PC-3 (cell line): ENCODE measurements around the gene SIL1. TPM values are rescaled to one million over a fixed set of nuclear protein-coding genes. Genes with fewer than 3 reads are reported as not detected.

Source experiments
- ATAC-seq: fragments of 200-7000 bp; cut with Tn5 transposase; 2 replicates; pipeline ENCODE4 v1.9.1; 2020; ENCODE audit warnings: mild to moderate bottlenecking, moderate library complexity
- BruUV-seq: library from RNA; stranded (reverse); fragments of 400-500 nt; replicated peaks from 2 replicates; lab custom pipeline; 2021; lab: Mats Ljungman, UMichigan
- CTCF ChIA-PET: fragments of 300-600 bp; sonication (Branson Sonifier 250); formaldehyde crosslinking; loops from one replicate; lab custom pipeline; 2022; ENCODE audit warnings: antibody characterized with exemption; lab: Charles Lee
- POLR2A ChIA-PET: fragments of 300-600 bp; sonication (Branson Sonifier 250); formaldehyde crosslinking; loops from one replicate; lab custom pipeline; 2022; ENCODE audit warnings: antibody characterized with exemption; ENCODE audit not compliant: unreplicated experiment; lab: Charles Lee
- DNase-seq: peaks from one replicate; pipeline ENCODE4 v3.0.0-alpha.2; 2015
- H2AFZ ChIP-seq: fragments of 300-600 bp; sonication (generic); 2 replicates; pipeline ENCODE4 v1.6.0; 2016; ENCODE audit warnings: antibody characterized with exemption, low read length
- H3F3A ChIP-seq: fragments of 300-600 bp; sonication (generic); one replicate; pipeline ENCODE4 v1.6.0; 2017; ENCODE audit warnings: antibody characterized with exemption, low read length, control low read depth, mild to moderate bottlenecking; ENCODE audit not compliant: unreplicated experiment
- H3K27ac ChIP-seq: fragments of 300-600 bp; sonication (generic); 2 replicates; pipeline ENCODE4 v1.5.1; 2016; ENCODE audit warnings: mild to moderate bottlenecking, low read length
- H3K27me3 ChIP-seq: fragments of 300-600 bp; sonication (generic); 2 replicates; pipeline ENCODE4 v1.6.1; 2016; ENCODE audit warnings: low read length, mixed read lengths
- H3K36me3 ChIP-seq: fragments of 300-600 bp; sonication (generic); 2 replicates; pipeline ENCODE4 v1.6.1; 2016; ENCODE audit warnings: low read depth, mixed run types, low read length, mixed read lengths
- H3K4me1 ChIP-seq: fragments of 300-600 bp; sonication (generic); 2 replicates; pipeline ENCODE4 v1.5.1; 2016; ENCODE audit warnings: low read length; ENCODE audit not compliant: insufficient read depth
- H3K4me2 ChIP-seq: fragments of 300-600 bp; sonication (generic); 2 replicates; pipeline ENCODE4 v1.6.0; 2016; ENCODE audit warnings: low read length
- H3K4me3 ChIP-seq: fragments of 300-600 bp; sonication (generic); 2 replicates; pipeline ENCODE4 v1.5.1; 2016; ENCODE audit warnings: mild to moderate bottlenecking, low read length, mixed read lengths
- H3K79me2 ChIP-seq: fragments of 300-600 bp; sonication (generic); 2 replicates; pipeline ENCODE4 v1.6.1; 2017; ENCODE audit warnings: low read length, mixed read lengths
- H3K9ac ChIP-seq: fragments of 300-600 bp; sonication (generic); 2 replicates; pipeline ENCODE4 v1.6.0; 2016; ENCODE audit warnings: mild to moderate bottlenecking, low read length
- H3K9me2 ChIP-seq: fragments of 300-600 bp; sonication (generic); replicated peaks from 2 replicates; pipeline ENCODE4 v1.6.1; 2016; ENCODE audit warnings: mixed run types, low read length, mixed read lengths
- H3K9me3 ChIP-seq: fragments of 300-600 bp; sonication (generic); 2 replicates; pipeline ENCODE4 v1.6.1; 2016; ENCODE audit warnings: low read length, mixed read lengths
- H4K20me1 ChIP-seq: fragments of 300-600 bp; sonication (generic); 2 replicates; pipeline ENCODE4 v1.6.1; 2016; ENCODE audit warnings: low read length, mixed read lengths
- EZH2 ChIP-seq: fragments of 300-600 bp; sonication (generic); IDR thresholded peaks from one replicate; pipeline ENCODE4 v1.6.1; 2017; ENCODE audit warnings: antibody characterized with exemption, mild to moderate bottlenecking, low read length; ENCODE audit not compliant: unreplicated experiment
- EZH2phosphoT487 ChIP-seq: fragments of 300-600 bp; sonication (generic); IDR thresholded peaks from 2 replicates; pipeline ENCODE4 v1.6.1; 2018; ENCODE audit warnings: mild to moderate bottlenecking, antibody characterized with exemption, low read length, borderline replicate concordance
- intact Hi-C: fragments of 100-400 bp; cut with micrococcal nuclease; formaldehyde crosslinking; loops from 2 replicates; pipeline ENCODE4 v1.9.0; 2023
- total RNA-seq: library from RNA; depleted of rRNA; stranded (reverse); fragments of >200 nt; gene quantifications from 2 replicates; pipeline ENCODE4 v1.2.3, GENCODE V29; 2014
- TF ChIP-seq, protein P1 (sequence below): fragments of 300-600 bp; sonication (generic); conservative IDR thresholded peaks from 2 replicates; pipeline ENCODE4 v1.5.1; 2017; ENCODE audit warnings: antibody characterized with exemption, low read depth, mild to moderate bottlenecking, low read length

Gene SIL1
- total RNA-seq, 1 experiment from 2014 or later = 7.9 TPM

DNA sequence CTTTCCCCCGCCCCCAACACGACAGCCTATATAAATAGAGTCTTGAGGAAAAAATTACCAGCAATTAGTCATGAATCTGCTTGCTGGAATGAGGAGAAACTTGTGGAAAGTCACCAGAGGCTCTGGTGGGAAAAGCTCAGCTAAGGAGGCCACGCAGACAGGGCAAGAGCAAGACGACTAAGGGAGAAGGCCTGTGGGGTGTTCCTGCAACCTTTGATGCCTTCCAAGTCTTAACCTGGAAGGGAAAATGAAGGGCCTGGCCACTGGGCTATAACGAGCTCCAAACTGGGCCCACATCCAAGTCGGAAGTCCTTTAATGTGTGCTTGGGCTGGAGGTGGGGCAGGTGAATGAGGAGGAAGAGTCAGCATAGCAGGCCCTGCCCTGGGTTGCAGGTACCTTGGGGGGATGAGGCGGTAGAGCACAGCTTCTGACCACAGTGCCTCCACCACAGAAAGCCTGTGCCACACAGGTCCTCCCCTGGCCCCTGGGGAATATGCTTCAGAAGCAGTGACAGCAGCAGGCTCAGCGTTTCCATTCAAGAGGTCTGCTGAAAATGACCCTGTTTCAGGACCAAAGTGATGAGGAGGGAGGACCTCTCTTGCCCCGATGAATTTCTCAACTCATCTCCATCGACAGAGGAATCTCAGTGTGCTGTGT is 230.2 kb downstream of the SIL1 start:
- ATAC-seq (no peak), DNase-seq (no peak)
- Histone ChIP-seq H3F3A (no peaks in the 10 kb centered on the region), H3K27ac (no peak overlapping the region), H2AFZ (no peak overlapping the region), H3K9me3 (no peaks in the 10 kb centered on the region), H3K79me2 (no peaks in the 10 kb centered on the region), H3K4me3 (no peak overlapping the region), H4K20me1 (no peaks in the 10 kb centered on the region), H3K9me2 (no peaks in the 10 kb centered on the region), H3K4me2 (no peak overlapping the region), H3K27me3 (no peaks in the 10 kb centered on the region), H3K36me3 (no peaks in the 10 kb centered on the region), H3K9ac (no peak overlapping the region), H3K4me1 (no peaks in the 10 kb centered on the region)
- no TSS peak for BruUV-seq
- ChIA-PET POLR2A (no interaction called here), CTCF (no interaction called here)
- no peak for TF ChIP-seq EZH2phosphoT487
- intact Hi-C loops = no loop called here

GRCh38 chr5:138966236-138966985 is 231.8 kb downstream of the SIL1 start:
- no peaks in the 10 kb centered on the region for H3K36me3 ChIP-seq
- no peaks in the 10 kb centered on the region for H3K9me2 ChIP-seq
- intact Hi-C loops = no loop called here
- DNase-seq (no peak), ATAC-seq (no peak)
- ChIA-PET CTCF (no interaction called here), POLR2A (no interaction called here)
- H2AFZ ChIP-seq = no peak overlapping the region
- no peak overlapping the region for H3K4me2 ChIP-seq
- TF ChIP-seq EZH2 (no peak), EZH2phosphoT487 (no peak)
- TF ChIP-seq, protein P1, sequence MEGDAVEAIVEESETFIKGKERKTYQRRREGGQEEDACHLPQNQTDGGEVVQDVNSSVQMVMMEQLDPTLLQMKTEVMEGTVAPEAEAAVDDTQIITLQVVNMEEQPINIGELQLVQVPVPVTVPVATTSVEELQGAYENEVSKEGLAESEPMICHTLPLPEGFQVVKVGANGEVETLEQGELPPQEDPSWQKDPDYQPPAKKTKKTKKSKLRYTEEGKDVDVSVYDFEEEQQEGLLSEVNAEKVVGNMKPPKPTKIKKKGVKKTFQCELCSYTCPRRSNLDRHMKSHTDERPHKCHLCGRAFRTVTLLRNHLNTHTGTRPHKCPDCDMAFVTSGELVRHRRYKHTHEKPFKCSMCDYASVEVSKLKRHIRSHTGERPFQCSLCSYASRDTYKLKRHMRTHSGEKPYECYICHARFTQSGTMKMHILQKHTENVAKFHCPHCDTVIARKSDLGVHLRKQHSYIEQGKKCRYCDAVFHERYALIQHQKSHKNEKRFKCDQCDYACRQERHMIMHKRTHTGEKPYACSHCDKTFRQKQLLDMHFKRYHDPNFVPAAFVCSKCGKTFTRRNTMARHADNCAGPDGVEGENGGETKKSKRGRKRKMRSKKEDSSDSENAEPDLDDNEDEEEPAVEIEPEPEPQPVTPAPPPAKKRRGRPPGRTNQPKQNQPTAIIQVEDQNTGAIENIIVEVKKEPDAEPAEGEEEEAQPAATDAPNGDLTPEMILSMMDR = no peak
- no peak overlapping the region for H3K9ac ChIP-seq
- no peaks in the 10 kb centered on the region for H4K20me1 ChIP-seq
- no peaks in the 10 kb centered on the region for H3K27me3 ChIP-seq
- no peaks in the 10 kb centered on the region for H3F3A ChIP-seq
- H3K9me3 ChIP-seq = no peaks in the 10 kb centered on the region
- H3K79me2 ChIP-seq = no peaks in the 10 kb centered on the region
- H3K4me1 ChIP-seq = no peaks in the 10 kb centered on the region
- no peak overlapping the region for H3K4me3 ChIP-seq
- H3K27ac ChIP-seq = no peak overlapping the region
- BruUV-seq = no TSS peak

GRCh38 chr5:138965626-138966025 is 232.5 kb downstream of the SIL1 start:
- no peak for DNase-seq
- Histone ChIP-seq H3F3A (no peaks in the 10 kb centered on the region), H3K4me1 (no peaks in the 10 kb centered on the region), H3K36me3 (no peaks in the 10 kb centered on the region), H3K4me3 (no peak overlapping the region), H3K27me3 (no peaks in the 10 kb centered on the region), H3K4me2 (no peak overlapping the region), H4K20me1 (no peaks in the 10 kb centered on the region), H2AFZ (no peak overlapping the region), H3K79me2 (no peaks in the 10 kb centered on the region), H3K27ac (no peak overlapping the region), H3K9ac (no peak overlapping the region), H3K9me3 (no peaks in the 10 kb centered on the region), H3K9me2 (no peaks in the 10 kb centered on the region)
- intact Hi-C loops = no loop called here
- TF ChIP-seq, protein P1 = no peak
- BruUV-seq = no TSS peak
- CTCF ChIA-PET = no interaction called here
- ATAC-seq = no peak
- POLR2A ChIA-PET = no interaction called here
